IMR-90 (cell line): Measurements from ENCODE around the gene HSPG2. TPM values are rescaled to one million over a fixed set of nuclear protein-coding genes. Genes with fewer than 3 reads are reported as not detected.

Experiments
- ATAC-seq: fragments of 200-7000 bp; cut with Tn5 transposase; 2 replicates; pipeline ENCODE4 v1.9.1; 2020; ENCODE audit warnings: low read depth, mild to moderate bottlenecking, moderate library complexity
- BruUV-seq: library from RNA; stranded (reverse); fragments of 400-500 nt; replicated peaks from 2 replicates; lab custom pipeline; 2021; lab: Mats Ljungman, UMichigan
- CTCF ChIA-PET: fragments of 300-600 bp; formaldehyde crosslinking; extraction: SDS; loops from one replicate; lab custom pipeline; 2021; ENCODE audit warnings: antibody characterized with exemption; lab: Yijun Ruan, JAX
- POLR2A ChIA-PET: fragments of 300-600 bp; sonication (Branson Sonifier 250); formaldehyde crosslinking; loops from one replicate; lab custom pipeline; 2022; ENCODE audit warnings: antibody characterized with exemption; ENCODE audit not compliant: unreplicated experiment; lab: Charles Lee
- DNase-seq: peaks from one replicate; pipeline ENCODE4 v3.0.0; 2013
- H2AFZ ChIP-seq: replicated peaks from 2 replicates; pipeline ENCODE3; 2013; ENCODE audit warnings: low read length, mild to moderate bottlenecking; ENCODE audit not compliant: poor library complexity
- H2AK5ac ChIP-seq: 2 replicates; pipeline ENCODE4 v1.6.1; 2013; ENCODE audit warnings: low read depth, low read length, inconsistent platforms
- H2AK9ac ChIP-seq: replicated peaks from 2 replicates; pipeline ENCODE3; 2013; ENCODE audit warnings: mild to moderate bottlenecking, low read depth, low read length, moderate library complexity; ENCODE audit not compliant: poor library complexity
- H2BK120ac ChIP-seq: 2 replicates; pipeline ENCODE4 v1.6.1; 2013; ENCODE audit warnings: low read depth, low read length, inconsistent platforms
- H2BK15ac ChIP-seq: 3 replicates; pipeline ENCODE4 v1.6.1; 2013; ENCODE audit warnings: low read depth, low read length, inconsistent platforms
- H2BK20ac ChIP-seq: 2 replicates; pipeline ENCODE4 v1.6.1; 2013; ENCODE audit warnings: low read depth, mild to moderate bottlenecking, inconsistent platforms, low read length, moderate library complexity
- H2BK5ac ChIP-seq: 2 replicates; pipeline ENCODE4 v1.6.1; 2013; ENCODE audit warnings: mild to moderate bottlenecking, low read depth, low read length, inconsistent platforms; ENCODE audit not compliant: poor library complexity, severe bottlenecking
- H3K14ac ChIP-seq: replicated peaks from 2 replicates; pipeline ENCODE4 v1.6.1; 2013; ENCODE audit warnings: low read depth, low read length, inconsistent platforms
- H3K18ac ChIP-seq: 2 replicates; pipeline ENCODE4 v1.6.1; 2013; ENCODE audit warnings: low read depth, low read length, control low read depth
- H3K23ac ChIP-seq: 2 replicates; pipeline ENCODE4 v1.6.1; 2013; ENCODE audit warnings: low read depth, low read length, inconsistent platforms
- H3K27ac ChIP-seq: 2 replicates; pipeline ENCODE4 v1.5.1; 2013; ENCODE audit warnings: mild to moderate bottlenecking, control low read depth, low read length; ENCODE audit not compliant: insufficient read depth
- H3K27me3 ChIP-seq: 2 replicates; pipeline ENCODE4 v1.6.1; 2013; ENCODE audit warnings: low read length; ENCODE audit not compliant: control insufficient read depth, insufficient read depth
- H3K36me3 ChIP-seq: 2 replicates; pipeline ENCODE4 v1.6.1; 2013; ENCODE audit warnings: low read length, mixed read lengths; ENCODE audit not compliant: control insufficient read depth, insufficient read depth
- H3K4ac ChIP-seq: 2 replicates; pipeline ENCODE4 v1.6.1; 2013; ENCODE audit warnings: low read depth, low read length, inconsistent platforms
- H3K4me1 ChIP-seq: 2 replicates; pipeline ENCODE4 v1.6.1; 2013; ENCODE audit warnings: low read length, mixed read lengths; ENCODE audit not compliant: control insufficient read depth, insufficient read depth
- H3K4me2 ChIP-seq: 2 replicates; pipeline ENCODE4 v1.6.1; 2013; ENCODE audit warnings: low read depth, mild to moderate bottlenecking, control low read depth, low read length, moderate library complexity
- H3K4me3 ChIP-seq: 2 replicates; pipeline ENCODE4 v1.5.1; 2013; ENCODE audit warnings: low read depth, mild to moderate bottlenecking, control low read depth, low read length, moderate library complexity; ENCODE audit not compliant: insufficient read depth
- H3K56ac ChIP-seq: 2 replicates; pipeline ENCODE4 v1.6.1; 2013; ENCODE audit warnings: low read length, inconsistent platforms; ENCODE audit not compliant: insufficient read depth; ENCODE audit errors: extremely low read depth
- H3K79me1 ChIP-seq, 2 experiments: 2 replicates each; pipeline ENCODE4 v1.6.1; 2013; ENCODE audit warnings: low read length in 2 of 2, inconsistent platforms in 1 of 2, low read depth in 1 of 2
- H3K9ac ChIP-seq: 2 replicates; pipeline ENCODE4 v1.6.1; 2013; ENCODE audit warnings: low read depth, low read length, control low read depth
- H3K9me1 ChIP-seq: 2 replicates; pipeline ENCODE4 v1.6.1; 2013; ENCODE audit warnings: low read length, inconsistent platforms; ENCODE audit not compliant: insufficient read depth
- H3K9me3 ChIP-seq: 2 replicates; pipeline ENCODE4 v1.6.1; 2013; ENCODE audit warnings: low read length; ENCODE audit not compliant: control insufficient read depth, insufficient read depth
- H4K20me1 ChIP-seq: 2 replicates; pipeline ENCODE4 v1.6.1; 2013; ENCODE audit warnings: low read length, inconsistent platforms; ENCODE audit not compliant: insufficient read depth
- H4K5ac ChIP-seq: 2 replicates; pipeline ENCODE4 v1.6.1; 2013; ENCODE audit warnings: mild to moderate bottlenecking, low read depth, low read length, control low read depth
- H4K8ac ChIP-seq, 2 experiments: 2 replicates each; pipeline ENCODE4 v1.6.1; 2013; ENCODE audit warnings: low read depth in 2 of 2, low read length in 2 of 2, control low read depth in 1 of 2, inconsistent platforms in 1 of 2
- H4K91ac ChIP-seq: 2 replicates; pipeline ENCODE4 v1.6.1; 2013; ENCODE audit warnings: low read depth, low read length, inconsistent platforms; ENCODE audit not compliant: insufficient read depth
- MAZ ChIP-seq: IDR thresholded peaks from 2 replicates; pipeline ENCODE4 v1.6.1; 2012; ENCODE audit warnings: low read depth, mild to moderate bottlenecking, low read length, improper control_type of control experiment, moderate library complexity, borderline replicate concordance
- WGBS, 2 experiments: methylation state at CpG; one replicate each; pipeline versions ENCODE4 v1.1.5 to v1.1.7; 2013; ENCODE audit warnings: missing lambda C conversion rate in 2 of 2; ENCODE audit not compliant: insufficient read length in 1 of 2; ENCODE audit errors: extremely low coverage in 2 of 2; 5-methylcytosine and 5-hydroxymethylcytosine counted together
- dilution Hi-C: fragments of 300-500 bp; cut with HindIII; formaldehyde crosslinking; loops from one replicate; pipeline ENCODE4 v1.14.3; 2018; ENCODE audit warnings: low sequenced_read_pairs; ENCODE audit not compliant: unreplicated experiment
- in situ Hi-C: fragments of 300-500 bp; cut with MboI; formaldehyde crosslinking; loops from 3 replicates; pipeline ENCODE4 v1.14.3; 2019; ENCODE audit warnings: low sequenced_read_pairs, inconsistent platforms, mixed read lengths
- intact Hi-C: fragments of 100-400 bp; cut with micrococcal nuclease; formaldehyde crosslinking; loops from 2 replicates; pipeline ENCODE4 v1.10.0; 2022
- polyA plus RNA-seq, 3 experiments: library from polyadenylated mRNA; depleted of rRNA; stranded (reverse); fragments of >200 nt; gene quantifications; 2 replicates each; pipeline ENCODE4 v1.2.3, GENCODE V29; 2012; ENCODE audit warnings: low replicate concordance in 1 of 3
- total RNA-seq: library from RNA; depleted of rRNA; stranded (reverse); fragments of >200 nt; gene quantifications from 2 replicates; pipeline ENCODE4 v1.2.3, GENCODE V29; 2012

Gene HSPG2
- total and polyA plus RNA-seq, 2 of the 4 experiments (the other 2 are of a cell fraction): 15.8 to 94.0 TPM

DNA sequence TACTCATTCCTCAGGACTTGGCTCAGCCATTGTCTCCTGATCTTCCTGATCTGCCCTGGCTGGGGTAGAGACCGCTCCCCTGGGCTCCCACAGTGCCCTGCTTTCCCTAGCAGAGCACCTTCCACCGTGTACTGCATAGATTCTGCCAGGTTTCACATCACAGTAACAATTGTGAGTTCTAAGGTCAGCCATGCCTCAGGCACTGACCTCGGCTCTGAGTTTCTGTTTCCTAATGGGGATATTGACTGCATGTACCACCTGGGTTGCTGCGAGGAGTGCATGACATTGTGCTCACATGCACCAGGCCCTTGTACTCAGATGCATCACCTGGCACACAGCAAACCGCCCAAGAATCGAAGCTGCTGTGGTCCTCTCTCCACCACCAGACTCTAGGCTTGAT is 46.0 kb downstream of the HSPG2 start:
- H2AK9ac ChIP-seq: no peak overlapping the region
- no peak overlapping the region for H2BK15ac ChIP-seq
- H4K20me1 ChIP-seq: peaks cover 9% of the 10 kb centered on the region
- no peak overlapping the region for H2AK5ac ChIP-seq
- peaks cover 60% of the 10 kb centered on the region for H3K36me3 ChIP-seq
- H3K23ac ChIP-seq: no peak overlapping the region
- no peak for TF ChIP-seq MAZ
- no peak overlapping the region for H4K91ac ChIP-seq
- ChIA-PET CTCF (no interaction called here), POLR2A (no interaction called here)
- no peak overlapping the region for H2BK20ac ChIP-seq
- H3K56ac ChIP-seq: no peak overlapping the region
- peaks cover 11 to 39% of the 10 kb centered on the region in 2 experiments; a peak in 3 of 4 replicates for H3K79me1 ChIP-seq
- H3K9ac ChIP-seq: no peak overlapping the region
- H4K8ac ChIP-seq: no peak overlapping the region
- no peak overlapping the region for H3K4me3 ChIP-seq
- no peak overlapping the region for H3K18ac ChIP-seq
- dilution Hi-C loops (no loop called here), in situ Hi-C loops (no loop called here), intact Hi-C loops (no loop called here)
- H3K9me3 ChIP-seq: no peaks in the 10 kb centered on the region
- BruUV-seq: no TSS peak
- H3K14ac ChIP-seq: no peak overlapping the region
- no peak overlapping the region for H2BK120ac ChIP-seq
- no peak for ATAC-seq
- no peak for DNase-seq
- H3K27me3 ChIP-seq: no peaks in the 10 kb centered on the region
- H3K4me2 ChIP-seq: no peak overlapping the region
- H3K4me1 ChIP-seq: no peaks in the 10 kb centered on the region
- H4K5ac ChIP-seq: no peak overlapping the region
- H3K9me1 ChIP-seq: no peaks in the 10 kb centered on the region; the same call in 1 of the 2 replicates
- H3K27ac ChIP-seq: no peak overlapping the region
- no peak overlapping the region for H2BK5ac ChIP-seq
- H3K4ac ChIP-seq: no peak overlapping the region
- WGBS, 2 experiments: 91% methylated on average over 2 of the region's 6 CpGs; no CpG with 5 or more reads in 1 of the 2 experiments
- H2AFZ ChIP-seq: peak overlapping the region; percentile 43
